Activated CD8-positive, alpha-beta memory T cell treated with anti-CD3 and anti-CD28 coated beads for 36 hours (primary cell): ENCODE results near the gene VWA1. TPM values are rescaled to one million over a fixed set of nuclear protein-coding genes. Genes with fewer than 3 reads are reported as not detected.

ENCODE experiments used
- CTCF ChIA-PET: fragments of 350-600 bp; sonication (Branson Sonifier 250); formaldehyde crosslinking; loops from one replicate; lab custom pipeline; 2021; ENCODE audit warnings: antibody characterized with exemption; lab: Charles Lee
- POLR2A ChIA-PET: fragments of 350-600 bp; sonication (Branson Sonifier 250); formaldehyde crosslinking; loops from one replicate; lab custom pipeline; 2021; ENCODE audit warnings: antibody characterized with exemption; lab: Charles Lee
- total RNA-seq, 2 experiments: library from RNA; stranded (reverse); gene quantifications; one replicate each; pipeline ENCODE4 v1.2.3, GENCODE V29; 2021

The VWA1 gene
- total RNA-seq: 1 to 10 TPM in 1 of 2 experiments, under 1 TPM in 1; 0.89 to 1.2 TPM

GRCh38 chr1:1435106-1435903 lies at the start of gene VWA1:
VWA1 (plus strand) TSS chr1:1435690; CDS start chr1:1435749, 59 bp downstream.
- POLR2A ChIA-PET: interaction anchor here (0.6 kb wide), 1 partner anchor 31 kb away, joined by 3 read pairs; no protein-coding TSS in a partner anchor
- CTCF ChIA-PET: no interaction called here

- ChIA-PET CTCF (no interaction called here), POLR2A (interaction anchor here (1.3 kb wide), 1 partner anchor 13 kb away, joined by 3 read pairs; the partner anchor contains the start of gene CCNL2)
Measured at GRCh38 chr1:1385931-1386330, 49.6 kb upstream of the VWA1 start.

- CTCF ChIA-PET: no interaction called here
Measured at GRCh38 chr1:1387098-1388077, 48.1 kb upstream of the VWA1 start.

GRCh38 chr1:1388078-1388472 lies 47.4 kb upstream of the VWA1 start:
- CTCF ChIA-PET: no interaction called here
- POLR2A ChIA-PET: interaction anchor here (1.2 kb wide), 1 partner anchor 11 kb away, joined by 4 read pairs; the partner anchor contains the start of gene CCNL2

More at GRCh38 chr1:1387098-1388077, 48.1 kb upstream of the VWA1 start:
- POLR2A ChIA-PET: interaction anchor here (1.2 kb wide), 1 partner anchor 12 kb away, joined by 4 read pairs; the partner anchor contains the start of gene CCNL2

GRCh38 chr1:1390675-1391074 lies 44.8 kb upstream of the VWA1 start:
- ChIA-PET CTCF (interaction anchor here (0.9 to 1.3 kb wide), 3 partner anchors 10 to 17 kb away, joined by 3 to 5 read pairs (median 3); partner anchors contain the start of gene MRPL20), POLR2A (no interaction called here)

GRCh38 chr1:1391225-1391624 lies 44.3 kb upstream of the VWA1 start:
- CTCF ChIA-PET: interaction anchor here (0.9 to 1.3 kb wide), 2 partner anchors 9 to 16 kb away, joined by 3 to 5 read pairs; partner anchors contain the start of gene MRPL20
- POLR2A ChIA-PET: no interaction called here

GRCh38 chr1:1393014-1393413 lies 42.5 kb upstream of the VWA1 start:
- ChIA-PET POLR2A (interaction anchor here (0.5 kb wide), 1 partner anchor 260 kb away, joined by 6 read pairs; no protein-coding TSS in a partner anchor), CTCF (no interaction called here)

GRCh38 chr1:1393428-1393827 lies 42.1 kb upstream of the VWA1 start:
- CTCF ChIA-PET: no interaction called here
- POLR2A ChIA-PET: interaction anchor here (0.5 kb wide), 1 partner anchor 260 kb away, joined by 6 read pairs; no protein-coding TSS in a partner anchor

GRCh38 chr1:1394116-1394515 lies 41.4 kb upstream of the VWA1 start:
- CTCF ChIA-PET: no interaction called here

GRCh38 chr1:1395166-1395565 lies 40.3 kb upstream of the VWA1 start:
- ChIA-PET POLR2A (interaction anchor here (0.6 kb wide), 1 partner anchor 116 kb away, joined by 4 read pairs; no protein-coding TSS in a partner anchor), CTCF (no interaction called here)

More at GRCh38 chr1:1394116-1394515, 41.4 kb upstream of the VWA1 start:
- POLR2A ChIA-PET: no interaction called here

GRCh38 chr1:1397839-1398523 lies 37.5 kb upstream of the VWA1 start:
- CTCF ChIA-PET: interaction anchor here (1.8 kb wide), 1 partner anchor 9 kb away, joined by 7 read pairs; the partner anchor contains the start of gene MRPL20
- POLR2A ChIA-PET: interaction anchor here (0.6 to 1.4 kb wide), 2 partner anchors 10 to 20 kb away, joined by 6 to 16 read pairs; partner anchors contain the start of gene MRPL20

- POLR2A ChIA-PET: interaction anchor here (0.6 to 1.4 kb wide), 7 partner anchors 9 to 231 kb away, joined by 3 to 16 read pairs (median 5); partner anchors contain the start of genes AURKAIP1 and MRPL20
- CTCF ChIA-PET: interaction anchor here (0.7 to 1.9 kb wide), 6 partner anchors 9 to 74 kb away, joined by 3 to 8 read pairs (median 4); partner anchors contain the start of genes AURKAIP1 and MRPL20
Measured at GRCh38 chr1:1398677-1399186, 36.8 kb upstream of the VWA1 start.

GRCh38 chr1:1399187-1399871 lies 36.2 kb upstream of the VWA1 start, which contains the start of gene CCNL2:
CCNL2 (minus strand) TSS chr1:1399335; CDS start chr1:1399306, 29 bp downstream.
- ChIA-PET POLR2A (interaction anchor here (0.6 to 1.4 kb wide), 8 partner anchors 8 to 231 kb away, joined by 3 to 16 read pairs (median 4); partner anchors contain the start of genes AURKAIP1 and MRPL20), CTCF (interaction anchor here (0.7 to 1.9 kb wide), 7 partner anchors 8 to 73 kb away, joined by 3 to 8 read pairs (median 4); partner anchors contain the start of genes AURKAIP1 and MRPL20)

GRCh38 chr1:1399872-1400575 lies 35.5 kb upstream of the VWA1 start:
- ChIA-PET CTCF (interaction anchor here (1.0 to 1.9 kb wide), 6 partner anchors 9 to 73 kb away, joined by 3 to 8 read pairs (median 4); partner anchors contain the start of gene AURKAIP1), POLR2A (interaction anchor here (1.8 kb wide), 1 partner anchor 25 kb away, joined by 8 read pairs; the partner anchor contains the start of gene AURKAIP1)

- POLR2A ChIA-PET: interaction anchor here (1.8 kb wide), 1 partner anchor 26 kb away, joined by 8 read pairs; the partner anchor contains the start of gene AURKAIP1
- CTCF ChIA-PET: interaction anchor here (0.5 to 1.9 kb wide), 4 partner anchors 10 to 41 kb away, joined by 3 to 5 read pairs (median 4); no protein-coding TSS in a partner anchor
Measured at GRCh38 chr1:1400576-1401456, 34.7 kb upstream of the VWA1 start.
